Activated CD8-positive, alpha-beta memory T cell treated with anti-CD3 and anti-CD28 coated beads for 4 hours (primary cell): ENCODE measurements around the gene RABGGTA.
"Not testable (repeated sequence)": the region's sequence is repeated elsewhere in the genome, so short reads cannot be mapped to it uniquely, and the experiment has no call there.

Source experiments
- DNase-seq, 2 donors: peaks; one replicate each; pipeline ENCODE4 v3.0.0-alpha.2; 2020; ENCODE audit warnings: low read depth in 2 of 2

RABGGTA gene

GRCh38 chr14:24260780-24261157 lies 10.6 kb downstream of the RABGGTA start:
- no peak for DNase-seq

GRCh38 chr14:24260026-24260779 lies 11.2 kb downstream of the RABGGTA start:
- DNase-seq: no peak

DNA sequence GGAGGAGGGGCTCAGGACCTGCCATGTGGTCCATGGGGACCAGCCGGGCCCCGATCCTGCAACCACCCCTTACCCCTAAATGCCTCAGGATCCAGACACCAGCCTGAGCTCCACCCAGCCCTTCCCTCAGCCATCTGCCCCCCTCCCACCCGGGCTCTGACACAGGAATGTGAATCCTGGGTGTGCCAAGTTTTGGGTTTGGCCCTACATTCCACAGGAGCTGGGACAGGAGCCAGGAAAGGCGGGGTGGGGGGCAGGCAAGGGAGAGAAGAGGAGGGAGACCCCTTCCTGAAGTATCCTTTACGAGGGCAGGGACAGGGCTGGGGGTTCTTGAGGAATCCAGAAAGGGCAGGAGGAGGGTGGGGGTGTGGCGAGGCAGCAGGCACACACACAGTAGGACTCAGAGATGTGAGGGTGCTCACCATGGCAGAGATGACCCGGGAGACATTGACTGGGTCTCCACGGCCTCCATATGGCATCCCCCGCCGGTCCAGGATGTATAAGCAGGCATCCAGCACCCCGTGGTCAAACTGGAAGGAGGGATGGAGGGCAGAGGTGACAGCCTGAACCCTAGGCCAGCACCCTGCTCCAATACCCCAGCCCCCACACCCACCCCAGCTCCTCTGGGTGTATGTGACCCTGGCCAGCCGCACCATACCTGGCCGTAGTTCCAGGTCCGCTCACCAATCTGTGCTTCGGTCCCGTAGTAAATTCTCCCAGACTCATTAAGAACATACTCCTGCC lies 11.9 kb downstream of the RABGGTA start:
- DNase-seq: no peak

DNA sequence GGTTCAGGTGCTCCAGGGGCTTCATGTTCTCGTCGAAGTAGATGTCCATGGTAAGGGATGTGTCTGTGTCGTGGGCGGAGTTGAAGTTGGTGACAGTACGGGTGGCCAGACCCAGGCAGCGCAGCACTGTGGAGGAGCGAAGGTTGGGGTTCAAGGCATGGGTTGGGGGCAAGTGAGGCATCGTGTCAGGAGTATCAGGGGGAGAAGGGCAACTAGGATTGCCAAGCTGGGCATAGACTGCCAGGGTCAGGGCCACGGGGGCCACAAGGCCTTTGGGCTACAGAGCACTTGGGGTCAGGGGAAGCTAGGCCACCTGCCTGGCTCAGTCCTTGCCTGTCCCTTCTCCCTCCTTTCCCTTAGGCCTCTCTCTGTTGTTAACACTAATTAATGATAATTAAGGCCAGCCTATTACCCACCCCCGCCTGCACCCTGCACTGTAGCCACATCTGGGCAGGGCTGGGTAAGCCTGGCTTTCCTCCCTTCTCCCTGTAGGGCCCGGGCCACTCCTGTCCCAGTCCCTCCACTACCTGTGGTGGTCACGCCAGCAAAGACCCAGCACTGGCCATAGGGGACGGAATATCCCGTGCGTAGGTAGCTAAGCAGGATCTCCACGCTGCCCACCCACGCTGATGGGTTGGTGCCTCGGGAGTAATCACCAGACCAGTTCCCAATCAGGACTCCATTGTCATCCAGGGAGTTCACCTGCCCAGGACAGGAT lies 12.7 kb downstream of the RABGGTA start:
- DNase-seq: no peak

DNA sequence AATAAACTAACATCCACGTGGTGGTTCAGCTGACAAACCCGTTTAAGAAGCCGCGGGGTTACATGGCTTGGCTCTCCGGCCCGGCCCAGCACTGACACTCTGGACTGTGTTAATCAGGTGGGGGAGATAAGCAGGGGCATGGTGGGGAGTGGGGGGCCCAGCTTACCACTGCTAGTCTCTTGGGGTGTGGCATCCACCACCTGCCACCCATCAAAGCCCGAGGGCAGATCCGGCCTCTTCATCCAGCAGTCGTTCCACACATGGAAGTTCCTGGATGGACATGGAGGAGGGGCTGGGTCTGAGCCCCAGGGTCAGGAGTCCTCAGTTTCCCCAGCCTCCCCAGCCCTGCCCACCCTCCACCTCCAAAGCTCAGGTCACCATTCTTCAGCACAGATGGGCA lies 13.3 kb downstream of the RABGGTA start:
- no peak for DNase-seq

- DNase-seq: no peak
Observed at GRCh38 chr14:24256960-24257359, 14.4 kb downstream of the RABGGTA start.

GRCh38 chr14:24255931-24256711 lies 15.3 kb downstream of the RABGGTA start:
- DNase-seq: no peak

DNA sequence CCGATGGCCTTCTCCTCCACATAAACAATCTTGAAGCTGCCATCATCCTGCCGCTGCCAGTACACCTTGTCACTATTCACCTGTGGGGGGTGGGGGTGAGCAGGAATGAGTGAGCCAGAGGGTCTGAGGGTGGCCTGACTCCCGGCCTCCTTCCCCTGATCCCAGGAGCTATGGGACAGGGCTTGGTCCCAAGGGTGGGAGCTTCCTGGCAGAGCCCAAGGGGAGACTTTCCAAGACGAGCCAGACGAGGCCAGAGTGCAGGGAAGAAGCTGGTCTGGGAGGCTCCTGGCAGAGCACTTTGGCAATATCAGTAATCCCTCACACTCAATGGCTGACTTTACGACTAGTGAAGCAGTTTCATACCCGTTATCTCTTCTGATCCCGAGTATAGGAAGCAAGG lies 16.0 kb downstream of the RABGGTA start:
- no peak for DNase-seq

- no peak for DNase-seq
Observed at GRCh38 chr14:24254630-24255392, 16.6 kb downstream of the RABGGTA start.

- no peak for DNase-seq
Observed at GRCh38 chr14:24253936-24254335, 17.5 kb downstream of the RABGGTA start.

GRCh38 chr14:24252289-24253124 lies 18.9 kb downstream of the RABGGTA start:
- no peak for DNase-seq

- DNase-seq: no peak
Observed at GRCh38 chr14:24251880-24252288, 19.5 kb downstream of the RABGGTA start.

DNA sequence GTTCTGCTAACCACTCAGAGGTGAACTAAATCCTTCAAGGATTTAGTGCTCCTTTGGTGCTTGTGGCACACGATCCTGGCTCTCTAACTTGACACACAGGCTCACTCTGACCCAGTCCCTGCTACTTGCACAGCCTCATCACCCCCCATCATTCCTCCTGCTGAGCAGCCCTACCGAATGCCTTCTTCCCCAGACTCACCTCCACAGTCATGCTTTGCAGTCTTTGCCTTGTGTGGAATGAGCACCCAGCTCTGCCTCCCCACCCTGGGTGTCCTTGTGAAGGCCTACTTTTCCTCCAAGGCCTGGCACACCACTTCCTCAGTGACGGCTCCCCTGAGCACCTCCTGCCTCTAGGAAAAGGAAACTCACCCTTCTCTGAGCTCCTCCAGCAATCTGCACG lies 21.0 kb downstream of the RABGGTA start:
- DNase-seq: no peak

GRCh38 chr14:24249230-24250021 lies 22.0 kb downstream of the RABGGTA start:
- DNase-seq: no peak

DNA sequence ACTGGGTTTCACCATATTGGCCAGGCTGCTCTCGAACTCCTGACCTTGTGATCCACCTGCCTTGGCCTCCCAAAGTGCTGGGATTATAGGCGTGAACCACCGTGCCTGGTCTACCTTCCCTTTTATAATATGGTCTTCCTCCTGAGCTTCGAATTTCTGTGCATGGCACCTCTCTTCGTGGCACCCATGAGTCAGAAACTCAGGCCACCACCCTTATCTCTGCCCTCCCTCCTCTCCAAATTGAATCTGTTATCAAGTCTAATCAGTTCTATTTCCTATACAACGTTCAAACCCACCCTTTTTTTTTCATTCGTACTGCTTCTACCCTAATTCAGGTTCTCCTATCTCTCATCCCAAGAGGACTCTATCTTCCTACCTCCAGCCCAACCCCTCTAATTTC lies 24.0 kb downstream of the RABGGTA start:
- no peak for DNase-seq

- DNase-seq: no peak
Observed at GRCh38 chr14:24246765-24247212, 24.6 kb downstream of the RABGGTA start.

GRCh38 chr14:24245350-24245749 lies 26.0 kb downstream of the RABGGTA start:
- DNase-seq: not testable (repeated sequence)

DNA sequence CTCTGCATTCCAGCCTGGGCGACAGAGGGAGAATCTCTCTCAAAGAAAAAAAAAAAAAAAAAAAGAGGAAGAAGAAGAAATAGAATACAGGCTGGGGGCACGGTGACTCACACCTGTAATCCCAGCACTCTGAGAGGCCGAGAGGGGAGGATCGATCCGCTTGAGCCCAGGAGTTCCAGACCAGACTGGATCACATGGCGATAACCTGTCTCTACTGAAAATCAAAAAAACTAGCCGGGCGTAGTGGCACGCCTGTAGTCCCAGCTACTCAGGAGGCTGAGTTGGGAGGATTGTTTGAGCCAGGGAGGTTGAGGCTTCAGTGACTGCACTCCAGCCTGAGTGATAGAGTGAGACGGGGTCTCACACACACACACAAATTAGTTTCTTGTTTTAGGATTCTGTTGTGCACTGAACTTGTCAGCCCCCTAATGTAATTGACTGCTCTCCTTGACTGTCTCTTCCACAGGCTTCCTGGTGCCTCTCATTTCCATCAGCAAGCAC lies 28.0 kb downstream of the RABGGTA start:
- DNase-seq: no peak

DNA sequence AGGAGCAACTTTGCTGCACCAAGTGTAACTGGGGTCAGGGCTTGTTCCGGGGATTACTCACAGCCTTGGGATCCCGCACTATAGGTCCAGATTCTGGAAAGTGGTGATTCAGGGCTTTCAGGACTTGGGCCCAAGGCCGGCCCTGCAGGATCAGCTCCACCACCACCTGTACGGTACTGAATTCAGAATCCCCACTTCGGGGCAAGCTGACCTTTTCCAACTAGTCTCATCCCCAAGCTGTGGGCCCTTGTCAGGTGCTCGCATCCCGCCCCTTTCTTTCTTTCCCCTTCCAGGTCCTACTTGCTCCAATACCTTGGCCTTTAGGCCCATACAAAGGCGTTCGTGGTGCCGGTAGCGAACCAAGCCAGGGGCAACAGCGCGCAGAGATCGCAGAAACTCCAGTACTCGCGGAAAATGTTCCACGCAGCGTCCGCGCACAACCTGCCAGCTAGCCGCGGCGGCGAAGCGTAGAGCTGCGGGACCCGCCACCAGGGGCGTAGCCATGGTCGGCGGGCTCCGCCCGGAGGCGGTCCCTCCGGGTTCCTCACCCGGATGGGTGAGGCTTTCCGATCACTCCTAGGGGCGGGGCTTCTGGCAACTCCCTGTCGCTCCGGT lies 29.5 kb downstream of the RABGGTA start:
- DNase-seq: peak; percentile 85 to 90
